ENCODE data around the gene RNF111. TPM values are rescaled to one million over a fixed set of nuclear protein-coding genes. Genes with fewer than 3 reads are reported as not detected.
A peak's percentile ranks its signal among the peaks of the same experiment; 100 is the strongest.

RNF111 gene
- total and polyA plus RNA-seq, 10 of the 15 experiments (the other 5 are each of a cell fraction or from before 2014, with no cell fraction given): 8.6 to 34.7 (median 15.7) TPM

DNA sequence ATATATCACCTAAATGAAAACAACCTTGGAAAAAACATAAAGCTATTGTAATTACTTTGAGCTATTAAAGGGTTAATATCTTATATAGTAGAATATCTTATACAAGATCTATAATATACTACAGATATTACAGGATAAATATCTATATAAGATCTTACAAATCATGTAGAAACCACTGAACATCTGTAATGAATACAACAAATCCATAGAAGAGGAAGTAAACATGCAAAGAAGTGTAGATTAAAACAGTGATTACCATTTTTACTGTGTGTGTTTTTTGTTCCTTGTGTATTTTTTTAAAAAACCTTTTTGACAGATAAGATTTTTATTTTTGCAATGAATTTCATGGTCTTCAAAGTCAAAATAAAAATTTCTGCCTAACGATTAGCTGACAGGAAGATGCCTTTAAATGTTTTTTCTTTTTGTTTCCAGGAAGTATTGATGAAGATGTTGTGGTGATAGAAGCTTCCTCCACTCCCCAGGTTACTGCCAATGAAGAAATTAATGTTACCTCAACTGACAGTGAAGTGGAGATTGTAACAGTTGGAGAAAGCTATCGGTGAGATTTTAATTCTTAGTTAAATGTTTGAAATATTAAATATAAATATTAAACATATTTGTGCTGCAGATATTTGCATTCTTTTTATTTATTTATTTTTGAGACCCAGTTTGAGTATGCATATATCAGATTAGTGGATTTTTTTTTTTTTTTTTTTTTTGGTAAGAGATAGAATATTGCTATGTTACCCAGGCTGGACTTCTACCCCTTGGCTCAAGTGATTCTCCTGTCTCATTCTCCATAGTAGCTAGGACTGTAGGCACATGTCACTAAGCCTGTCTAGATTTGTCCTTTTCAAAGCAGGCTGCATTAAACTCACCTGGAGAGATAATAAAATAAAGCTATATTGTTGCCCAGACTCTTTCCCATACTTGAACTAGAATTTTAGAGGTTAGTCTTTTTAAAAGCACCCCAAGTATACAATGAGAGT is 64.7 kb downstream of the RNF111 start:
- 22% methylated on average over 2 of the region's 2 CpGs for WGBS (ENCODE audit: insufficient coverage, insufficient replicate concordance, low lambda C conversion rate, missing lambda C conversion rate)
- SMC1A ChIA-PET (ENCODE audit: uncharacterized antibody, unreplicated experiment): interaction anchor here (1.2 to 1.6 kb wide), 4 partner anchors 10 to 73 kb away, joined by 3 to 4 read pairs (median 4); no protein-coding TSS in a partner anchor
- DNase-seq (ENCODE audit: low read depth, low spot score): no peak
- H3K27ac ChIP-seq (ENCODE audit: control insufficient read depth, insufficient read depth): no peak overlapping the region
- RAD21 ChIA-PET (ENCODE audit: unreplicated experiment): interaction anchor here (0.7 to 1.3 kb wide), 5 partner anchors 34 to 500 kb away, joined by 3 to 5 read pairs (median 3); partner anchors contain the start of gene RNF111
- in situ Hi-C loops (cut with MboI): no loop called here
- peak; percentile 41 for FAIRE-seq
- ATAC-seq: peak; percentile 45; the same call in 2 of the 3 replicates
- intact Hi-C loops (cut with micrococcal nuclease; ENCODE audit: unreplicated experiment): no loop called here
- H3K4me2 ChIP-seq (ENCODE audit: control insufficient read depth, insufficient read depth): no peak overlapping the region
- TF ChIP-seq KAT2A (conservative IDR thresholded peaks at IDR 0.05; ENCODE audit: control insufficient read depth, low read depth, low read length) (no peak), CBX3 (IDR thresholded peaks at IDR 0.05; ENCODE audit: borderline replicate concordance, low read depth) (no peak), CHD1 (IDR thresholded peaks at IDR 0.05; ENCODE audit: low read depth, low read length) (no peak), GABPA (IDR thresholded peaks at IDR 0.05; ENCODE audit: low read depth) (no peak), PAX8 (IDR thresholded peaks at IDR 0.05) (no peak), BHLHE40 (IDR thresholded peaks at IDR 0.05; ENCODE audit: borderline replicate concordance in 1 of 2, low read depth in 2 of 2, low read length in 1 of 2) (no peak), JUNB (IDR thresholded peaks at IDR 0.05) (peak; percentile 45; the same call in 1 of the 2 replicates)
- TF ChIP-seq, protein P1, sequence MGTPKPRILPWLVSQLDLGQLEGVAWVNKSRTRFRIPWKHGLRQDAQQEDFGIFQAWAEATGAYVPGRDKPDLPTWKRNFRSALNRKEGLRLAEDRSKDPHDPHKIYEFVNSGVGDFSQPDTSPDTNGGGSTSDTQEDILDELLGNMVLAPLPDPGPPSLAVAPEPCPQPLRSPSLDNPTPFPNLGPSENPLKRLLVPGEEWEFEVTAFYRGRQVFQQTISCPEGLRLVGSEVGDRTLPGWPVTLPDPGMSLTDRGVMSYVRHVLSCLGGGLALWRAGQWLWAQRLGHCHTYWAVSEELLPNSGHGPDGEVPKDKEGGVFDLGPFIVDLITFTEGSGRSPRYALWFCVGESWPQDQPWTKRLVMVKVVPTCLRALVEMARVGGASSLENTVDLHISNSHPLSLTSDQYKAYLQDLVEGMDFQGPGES (IDR thresholded peaks at IDR 0.05): no peak
- H3K27me3 ChIP-seq (replicated peaks in 1 of 2; ENCODE audit: control insufficient read depth in 2 of 2, insufficient read depth in 2 of 2, low read length in 1 of 2): no peaks in the 10 kb centered on the region
- H3K9ac ChIP-seq (ENCODE audit: control insufficient read depth, insufficient read depth, low read length): no peak overlapping the region
- CTCF ChIA-PET: interaction anchor here (0.8 to 1.9 kb wide), 8 partner anchors 8 to 783 kb away, joined by 3 to 5 read pairs (median 3); no protein-coding TSS in a partner anchor
- no peaks in the 10 kb centered on the region; the same call in 1 of the 2 replicates for H4K20me1 ChIP-seq (ENCODE audit: control insufficient read depth, insufficient read depth)
- no peak overlapping the region for H3K4me3 ChIP-seq
- H3K79me2 ChIP-seq (ENCODE audit: control insufficient read depth, insufficient read depth, low read length): peaks cover 7% of the 10 kb centered on the region
- H3K9me3 ChIP-seq (replicated peaks; ENCODE audit: control insufficient read depth, insufficient read depth, low read length): peaks cover 3% of the 10 kb centered on the region; the same call in 2 of the 3 replicates
- no peak overlapping the region for H2AFZ ChIP-seq (ENCODE audit: control insufficient read depth, low read depth, low read length)
- BruUV-seq (replicated peaks): no TSS peak
- H3K4me1 ChIP-seq (ENCODE audit: control insufficient read depth, insufficient read depth, low read length): no peaks in the 10 kb centered on the region
- peaks cover 0 to 15% of the 10 kb centered on the region in 2 experiments for H3K36me3 ChIP-seq (ENCODE audit: control insufficient read depth in 2 of 2, insufficient read depth in 2 of 2, low read length in 1 of 2)
- POLR2A ChIA-PET: interaction anchor here (0.6 to 0.7 kb wide), 5 partner anchors 12 to 187 kb away, joined by 4 to 6 read pairs (median 5); partner anchors contain the start of gene RNF111

Measured in GM12878 (cell line).